ENCODE data around the gene SCML1. TPM values are rescaled to one million over a fixed set of nuclear protein-coding genes. Genes with fewer than 3 reads are reported as not detected.

Gene SCML1
- total and polyA plus RNA-seq, 2 of the 8 experiments (the other 6 are each of a cell fraction or from before 2014, with no cell fraction given): 2.2 to 2.5 TPM

DNA sequence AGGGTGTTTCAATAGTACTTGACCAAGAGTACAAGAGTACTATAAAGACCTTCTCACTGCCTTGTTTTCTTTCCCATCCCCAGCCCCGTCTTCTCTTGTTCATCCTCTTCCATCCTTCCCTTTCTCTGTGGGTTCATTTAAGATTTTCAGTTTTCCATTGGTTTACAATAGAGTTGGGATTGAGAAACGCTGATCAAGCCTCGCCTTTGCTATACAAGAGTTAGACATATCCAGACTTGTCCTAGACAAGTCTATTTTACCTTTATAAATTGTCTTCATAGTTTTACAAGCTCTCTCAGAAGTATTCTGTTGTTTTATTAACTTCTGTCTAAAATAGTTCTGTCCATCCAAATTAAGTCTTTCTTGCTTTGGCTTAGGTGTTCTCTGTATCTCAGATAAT lies 29.6 kb upstream of the SCML1 start (continued):
- TF ChIP-seq, protein P1, sequence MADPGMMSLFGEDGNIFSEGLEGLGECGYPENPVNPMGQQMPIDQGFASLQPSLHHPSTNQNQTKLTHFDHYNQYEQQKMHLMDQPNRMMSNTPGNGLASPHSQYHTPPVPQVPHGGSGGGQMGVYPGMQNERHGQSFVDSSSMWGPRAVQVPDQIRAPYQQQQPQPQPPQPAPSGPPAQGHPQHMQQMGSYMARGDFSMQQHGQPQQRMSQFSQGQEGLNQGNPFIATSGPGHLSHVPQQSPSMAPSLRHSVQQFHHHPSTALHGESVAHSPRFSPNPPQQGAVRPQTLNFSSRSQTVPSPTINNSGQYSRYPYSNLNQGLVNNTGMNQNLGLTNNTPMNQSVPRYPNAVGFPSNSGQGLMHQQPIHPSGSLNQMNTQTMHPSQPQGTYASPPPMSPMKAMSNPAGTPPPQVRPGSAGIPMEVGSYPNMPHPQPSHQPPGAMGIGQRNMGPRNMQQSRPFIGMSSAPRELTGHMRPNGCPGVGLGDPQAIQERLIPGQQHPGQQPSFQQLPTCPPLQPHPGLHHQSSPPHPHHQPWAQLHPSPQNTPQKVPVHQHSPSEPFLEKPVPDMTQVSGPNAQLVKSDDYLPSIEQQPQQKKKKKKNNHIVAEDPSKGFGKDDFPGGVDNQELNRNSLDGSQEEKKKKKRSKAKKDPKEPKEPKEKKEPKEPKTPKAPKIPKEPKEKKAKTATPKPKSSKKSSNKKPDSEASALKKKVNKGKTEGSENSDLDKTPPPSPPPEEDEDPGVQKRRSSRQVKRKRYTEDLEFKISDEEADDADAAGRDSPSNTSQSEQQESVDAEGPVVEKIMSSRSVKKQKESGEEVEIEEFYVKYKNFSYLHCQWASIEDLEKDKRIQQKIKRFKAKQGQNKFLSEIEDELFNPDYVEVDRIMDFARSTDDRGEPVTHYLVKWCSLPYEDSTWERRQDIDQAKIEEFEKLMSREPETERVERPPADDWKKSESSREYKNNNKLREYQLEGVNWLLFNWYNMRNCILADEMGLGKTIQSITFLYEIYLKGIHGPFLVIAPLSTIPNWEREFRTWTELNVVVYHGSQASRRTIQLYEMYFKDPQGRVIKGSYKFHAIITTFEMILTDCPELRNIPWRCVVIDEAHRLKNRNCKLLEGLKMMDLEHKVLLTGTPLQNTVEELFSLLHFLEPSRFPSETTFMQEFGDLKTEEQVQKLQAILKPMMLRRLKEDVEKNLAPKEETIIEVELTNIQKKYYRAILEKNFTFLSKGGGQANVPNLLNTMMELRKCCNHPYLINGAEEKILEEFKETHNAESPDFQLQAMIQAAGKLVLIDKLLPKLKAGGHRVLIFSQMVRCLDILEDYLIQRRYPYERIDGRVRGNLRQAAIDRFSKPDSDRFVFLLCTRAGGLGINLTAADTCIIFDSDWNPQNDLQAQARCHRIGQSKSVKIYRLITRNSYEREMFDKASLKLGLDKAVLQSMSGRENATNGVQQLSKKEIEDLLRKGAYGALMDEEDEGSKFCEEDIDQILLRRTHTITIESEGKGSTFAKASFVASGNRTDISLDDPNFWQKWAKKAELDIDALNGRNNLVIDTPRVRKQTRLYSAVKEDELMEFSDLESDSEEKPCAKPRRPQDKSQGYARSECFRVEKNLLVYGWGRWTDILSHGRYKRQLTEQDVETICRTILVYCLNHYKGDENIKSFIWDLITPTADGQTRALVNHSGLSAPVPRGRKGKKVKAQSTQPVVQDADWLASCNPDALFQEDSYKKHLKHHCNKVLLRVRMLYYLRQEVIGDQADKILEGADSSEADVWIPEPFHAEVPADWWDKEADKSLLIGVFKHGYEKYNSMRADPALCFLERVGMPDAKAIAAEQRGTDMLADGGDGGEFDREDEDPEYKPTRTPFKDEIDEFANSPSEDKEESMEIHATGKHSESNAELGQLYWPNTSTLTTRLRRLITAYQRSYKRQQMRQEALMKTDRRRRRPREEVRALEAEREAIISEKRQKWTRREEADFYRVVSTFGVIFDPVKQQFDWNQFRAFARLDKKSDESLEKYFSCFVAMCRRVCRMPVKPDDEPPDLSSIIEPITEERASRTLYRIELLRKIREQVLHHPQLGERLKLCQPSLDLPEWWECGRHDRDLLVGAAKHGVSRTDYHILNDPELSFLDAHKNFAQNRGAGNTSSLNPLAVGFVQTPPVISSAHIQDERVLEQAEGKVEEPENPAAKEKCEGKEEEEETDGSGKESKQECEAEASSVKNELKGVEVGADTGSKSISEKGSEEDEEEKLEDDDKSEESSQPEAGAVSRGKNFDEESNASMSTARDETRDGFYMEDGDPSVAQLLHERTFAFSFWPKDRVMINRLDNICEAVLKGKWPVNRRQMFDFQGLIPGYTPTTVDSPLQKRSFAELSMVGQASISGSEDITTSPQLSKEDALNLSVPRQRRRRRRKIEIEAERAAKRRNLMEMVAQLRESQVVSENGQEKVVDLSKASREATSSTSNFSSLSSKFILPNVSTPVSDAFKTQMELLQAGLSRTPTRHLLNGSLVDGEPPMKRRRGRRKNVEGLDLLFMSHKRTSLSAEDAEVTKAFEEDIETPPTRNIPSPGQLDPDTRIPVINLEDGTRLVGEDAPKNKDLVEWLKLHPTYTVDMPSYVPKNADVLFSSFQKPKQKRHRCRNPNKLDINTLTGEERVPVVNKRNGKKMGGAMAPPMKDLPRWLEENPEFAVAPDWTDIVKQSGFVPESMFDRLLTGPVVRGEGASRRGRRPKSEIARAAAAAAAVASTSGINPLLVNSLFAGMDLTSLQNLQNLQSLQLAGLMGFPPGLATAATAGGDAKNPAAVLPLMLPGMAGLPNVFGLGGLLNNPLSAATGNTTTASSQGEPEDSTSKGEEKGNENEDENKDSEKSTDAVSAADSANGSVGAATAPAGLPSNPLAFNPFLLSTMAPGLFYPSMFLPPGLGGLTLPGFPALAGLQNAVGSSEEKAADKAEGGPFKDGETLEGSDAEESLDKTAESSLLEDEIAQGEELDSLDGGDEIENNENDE (IDR thresholded peaks at IDR 0.05; ENCODE audit: insufficient replicate concordance, low read length): no peak
- no peak for TF ChIP-seq KDM1A (IDR thresholded peaks at IDR 0.05; ENCODE audit: borderline replicate concordance, low read length)
- TF ChIP-seq CHD1 (IDR thresholded peaks at IDR 0.05; ENCODE audit: low read depth, low read length): no peak
